SU-DHL-6 (cell line): ENCODE data around the gene ATP5F1D.
A peak's percentile ranks its signal among the peaks of the same experiment; 100 is the strongest.

Experiments used
- H2AFZ ChIP-seq: fragments of 200-600 bp; sonication (generic); 2 replicates; pipeline ENCODE4 v1.6.1; 2014; ENCODE audit warnings: low read depth, mild to moderate bottlenecking, moderate library complexity, mixed read lengths, antibody characterized with exemption, low read length; ENCODE audit not compliant: severe bottlenecking
- H3F3A ChIP-seq: fragments of 200-600 bp; shearing (Covaris generic); 2 replicates; pipeline ENCODE4 v1.6.0; 2016; ENCODE audit warnings: antibody characterized with exemption, mild to moderate bottlenecking; ENCODE audit not compliant: insufficient read depth
- H3K27ac ChIP-seq: fragments of 200-600 bp; sonication (generic); 2 replicates; pipeline ENCODE4 v1.5.1; 2016; ENCODE audit warnings: low read depth, mild to moderate bottlenecking, low read length, moderate library complexity, mixed read lengths
- H3K27me3 ChIP-seq: fragments of 200-600 bp; sonication (generic), shearing (Covaris generic); 2 replicates; pipeline ENCODE4 v1.6.0; 2014; ENCODE audit warnings: mild to moderate bottlenecking, low read length
- H3K36me3 ChIP-seq: fragments of 200-600 bp; sonication (generic); 2 replicates; pipeline ENCODE4 v1.6.1; 2014; ENCODE audit warnings: mild to moderate bottlenecking, low read length, mixed read lengths
- H3K4me2 ChIP-seq: fragments of 300-600, 200-600 bp; shearing (Covaris generic), sonication (generic); 2 replicates; pipeline ENCODE4 v1.6.0; 2014; ENCODE audit warnings: low read length, low read depth, mild to moderate bottlenecking; ENCODE audit not compliant: poor library complexity, severe bottlenecking
- H3K4me3 ChIP-seq: fragments of 200-600 bp; sonication (generic); 2 replicates; pipeline ENCODE4 v1.5.1; 2014; ENCODE audit warnings: antibody characterized with exemption, low read length, mild to moderate bottlenecking, mixed read lengths; ENCODE audit not compliant: insufficient read depth, poor library complexity, severe bottlenecking
- H3K79me2 ChIP-seq: fragments of 200-600 bp; sonication (generic); 2 replicates; pipeline ENCODE4 v1.6.1; 2014; ENCODE audit warnings: mild to moderate bottlenecking, low read length, moderate library complexity; ENCODE audit not compliant: insufficient read depth
- H3K9ac ChIP-seq: fragments of 200-600 bp; sonication (generic); 2 replicates; pipeline ENCODE4 v1.7.0; 2014; ENCODE audit warnings: mild to moderate bottlenecking, low read length
- H3K9me2 ChIP-seq: fragments of 200-600 bp; sonication (generic); replicated peaks from 2 replicates; pipeline ENCODE4 v1.6.1; 2014; ENCODE audit warnings: low read length; ENCODE audit not compliant: insufficient read depth
- H3K9me3 ChIP-seq: fragments of 200-600 bp; sonication (generic); 2 replicates; pipeline ENCODE4 v1.6.1; 2014; ENCODE audit warnings: low read length, mixed read lengths; ENCODE audit not compliant: insufficient read depth
- H4K20me1 ChIP-seq: fragments of 200-600 bp; sonication (generic); 2 replicates; pipeline ENCODE4 v1.6.1; 2014; ENCODE audit warnings: low read depth, mild to moderate bottlenecking, antibody characterized with exemption, low read length, moderate library complexity, mixed read lengths
- CTCF ChIP-seq: fragments of 200-600 bp; sonication (generic); IDR thresholded peaks from one replicate; pipeline ENCODE4 v1.5.1; 2017; ENCODE audit warnings: antibody characterized with exemption, mild to moderate bottlenecking, low read length, moderate library complexity; ENCODE audit not compliant: insufficient read depth, poor library complexity, severe bottlenecking
- EZH2phosphoT487 ChIP-seq: fragments of 200-600 bp; sonication (generic), shearing (Covaris generic); conservative IDR thresholded peaks from 2 replicates; pipeline ENCODE4 v1.6.1; 2018; ENCODE audit warnings: mild to moderate bottlenecking, antibody characterized with exemption, low read length, moderate library complexity, mixed read lengths

Gene ATP5F1D

GRCh38 chr19:1220477-1220930 lies 21.0 kb upstream of the ATP5F1D start:
- Histone ChIP-seq H2AFZ (no peak overlapping the region), H3F3A (no peaks in the 10 kb centered on the region), H3K27me3 (no peaks in the 10 kb centered on the region), H3K36me3 (no peaks in the 10 kb centered on the region), H3K9me2 (no peaks in the 10 kb centered on the region), H3K4me3 (no peak overlapping the region), H3K27ac (no peak overlapping the region), H3K9ac (no peak overlapping the region), H3K9me3 (no peaks in the 10 kb centered on the region), H4K20me1 (no peaks in the 10 kb centered on the region), H3K4me2 (no peak overlapping the region), H3K79me2 (0 out of 2 replicates have a peak, but pooled peaks cover under 1% of the 10 kb centered on the region)
- TF ChIP-seq EZH2phosphoT487: no peak
- TF ChIP-seq CTCF: peak; percentile 45

GRCh38 chr19:1220976-1221903 lies 20.3 kb upstream of the ATP5F1D start:
- Histone ChIP-seq H3K9me3 (no peaks in the 10 kb centered on the region), H3K27ac (no peak overlapping the region), H3K9ac (no peak overlapping the region), H3F3A (no peaks in the 10 kb centered on the region), H3K9me2 (no peaks in the 10 kb centered on the region), H4K20me1 (no peaks in the 10 kb centered on the region), H3K36me3 (no peaks in the 10 kb centered on the region), H3K4me3 (no peak overlapping the region), H3K79me2 (no peaks in the 10 kb centered on the region), H2AFZ (no peak overlapping the region), H3K4me2 (no peak overlapping the region), H3K27me3 (no peaks in the 10 kb centered on the region)
- peak; percentile 18 for TF ChIP-seq CTCF
- no peak for TF ChIP-seq EZH2phosphoT487

GRCh38 chr19:1221904-1222255 lies 19.7 kb upstream of the ATP5F1D start:
- H3K36me3 ChIP-seq: no peaks in the 10 kb centered on the region
- H3K9ac ChIP-seq: no peak overlapping the region
- H2AFZ ChIP-seq: no peak overlapping the region
- no peaks in the 10 kb centered on the region for H3F3A ChIP-seq
- no peak overlapping the region for H3K4me2 ChIP-seq
- H3K9me2 ChIP-seq: no peaks in the 10 kb centered on the region
- H3K27ac ChIP-seq: no peak overlapping the region
- H3K79me2 ChIP-seq: no peaks in the 10 kb centered on the region
- no peak overlapping the region for H3K4me3 ChIP-seq
- no peaks in the 10 kb centered on the region for H3K27me3 ChIP-seq
- H3K9me3 ChIP-seq: no peaks in the 10 kb centered on the region
- H4K20me1 ChIP-seq: no peaks in the 10 kb centered on the region
- TF ChIP-seq CTCF (no peak), EZH2phosphoT487 (no peak)
